ENCODE results near the gene ODR4. TPM values are rescaled to one million over a fixed set of nuclear protein-coding genes. Genes with fewer than 3 reads are reported as not detected.

Gene ODR4
- total RNA-seq, 1 experiment from 2014 or later = 7.9 TPM

DNA sequence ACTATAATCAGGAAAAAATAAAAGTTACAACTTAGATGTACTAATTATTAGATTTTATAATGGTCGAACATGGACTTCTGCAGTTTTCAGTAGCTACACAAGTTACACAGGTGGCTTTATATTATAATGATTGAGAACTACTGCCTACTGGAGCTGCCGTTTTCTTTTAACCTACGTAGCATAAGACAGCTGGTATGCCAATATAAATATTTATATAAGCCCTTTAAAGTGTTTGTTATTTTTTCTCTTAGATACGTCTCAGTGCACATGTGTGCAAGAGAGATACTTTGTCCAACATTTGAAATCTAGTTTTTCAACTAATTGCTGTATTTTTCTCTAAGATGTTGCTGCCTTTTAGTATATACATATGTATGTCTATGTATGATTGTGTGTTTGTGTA, 42.9 kb downstream of the ODR4 start:
- peaks cover 5% of the 10 kb centered on the region; the same call in 1 of the 2 replicates for H3K36me3 ChIP-seq (ENCODE audit: low read depth, low read length)
- H2AFZ ChIP-seq (ENCODE audit: low read length) = no peak overlapping the region
- H3K79me2 ChIP-seq (ENCODE audit: low read length) = no peaks in the 10 kb centered on the region
- no peak overlapping the region for H3K9ac ChIP-seq (ENCODE audit: low read length)
- POLR2A ChIA-PET (ENCODE audit: unreplicated experiment) = no interaction called here
- BruUV-seq (replicated peaks) = no TSS peak
- no peak for TF ChIP-seq EZH2phosphoT487 (IDR thresholded peaks at IDR 0.05; ENCODE audit: borderline replicate concordance, low read length)
- TF ChIP-seq EZH2 (IDR thresholded peaks at IDR 0.05; ENCODE audit: low read length, unreplicated experiment) = no peak
- TF ChIP-seq, protein P1, sequence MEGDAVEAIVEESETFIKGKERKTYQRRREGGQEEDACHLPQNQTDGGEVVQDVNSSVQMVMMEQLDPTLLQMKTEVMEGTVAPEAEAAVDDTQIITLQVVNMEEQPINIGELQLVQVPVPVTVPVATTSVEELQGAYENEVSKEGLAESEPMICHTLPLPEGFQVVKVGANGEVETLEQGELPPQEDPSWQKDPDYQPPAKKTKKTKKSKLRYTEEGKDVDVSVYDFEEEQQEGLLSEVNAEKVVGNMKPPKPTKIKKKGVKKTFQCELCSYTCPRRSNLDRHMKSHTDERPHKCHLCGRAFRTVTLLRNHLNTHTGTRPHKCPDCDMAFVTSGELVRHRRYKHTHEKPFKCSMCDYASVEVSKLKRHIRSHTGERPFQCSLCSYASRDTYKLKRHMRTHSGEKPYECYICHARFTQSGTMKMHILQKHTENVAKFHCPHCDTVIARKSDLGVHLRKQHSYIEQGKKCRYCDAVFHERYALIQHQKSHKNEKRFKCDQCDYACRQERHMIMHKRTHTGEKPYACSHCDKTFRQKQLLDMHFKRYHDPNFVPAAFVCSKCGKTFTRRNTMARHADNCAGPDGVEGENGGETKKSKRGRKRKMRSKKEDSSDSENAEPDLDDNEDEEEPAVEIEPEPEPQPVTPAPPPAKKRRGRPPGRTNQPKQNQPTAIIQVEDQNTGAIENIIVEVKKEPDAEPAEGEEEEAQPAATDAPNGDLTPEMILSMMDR (conservative IDR thresholded peaks at IDR 0.05; ENCODE audit: low read depth, low read length) = no peak
- CTCF ChIA-PET = no interaction called here
- H3K27me3 ChIP-seq (ENCODE audit: low read length) = no peaks in the 10 kb centered on the region
- H3K9me3 ChIP-seq (ENCODE audit: low read length) = no peaks in the 10 kb centered on the region
- ATAC-seq (no peak), DNase-seq (no peak)
- H3F3A ChIP-seq (ENCODE audit: low read length, unreplicated experiment) = no peaks in the 10 kb centered on the region
- no peaks in the 10 kb centered on the region for H4K20me1 ChIP-seq (ENCODE audit: low read length)
- H3K27ac ChIP-seq (ENCODE audit: low read length) = no peak overlapping the region
- no peaks in the 10 kb centered on the region for H3K4me1 ChIP-seq (ENCODE audit: insufficient read depth, low read length)
- no peak overlapping the region for H3K4me3 ChIP-seq (ENCODE audit: low read length)
- intact Hi-C loops (cut with micrococcal nuclease) = no loop called here
- no peaks in the 10 kb centered on the region for H3K9me2 ChIP-seq (replicated peaks; ENCODE audit: low read length)
- H3K4me2 ChIP-seq (ENCODE audit: low read length) = no peak overlapping the region

DNA sequence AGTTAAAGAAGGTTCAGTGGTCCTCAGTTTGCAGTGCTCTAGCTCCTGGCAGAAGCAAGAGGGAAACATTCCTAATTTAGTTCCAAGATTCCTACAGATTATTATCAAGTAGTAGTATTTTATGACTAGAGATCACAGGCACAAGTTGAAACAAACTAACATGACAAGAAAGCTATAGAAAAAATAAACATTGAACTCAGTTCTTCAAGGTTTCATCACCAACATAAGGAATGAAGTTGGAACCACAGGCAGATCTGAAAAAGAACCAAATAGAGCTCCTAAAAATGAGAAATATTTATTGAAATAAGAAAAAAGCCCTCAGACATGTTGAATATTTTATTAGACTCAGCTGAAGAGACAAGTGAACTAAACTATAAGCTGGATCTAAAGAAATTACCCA, 44.7 kb downstream of the ODR4 start:
- Histone ChIP-seq H3K27ac (ENCODE audit: low read length) (no peak overlapping the region), H3K4me2 (ENCODE audit: low read length) (no peak overlapping the region), H4K20me1 (ENCODE audit: low read length) (no peaks in the 10 kb centered on the region), H3K9me3 (ENCODE audit: low read length) (no peaks in the 10 kb centered on the region), H3K4me3 (ENCODE audit: low read length) (no peak overlapping the region), H2AFZ (ENCODE audit: low read length) (no peak overlapping the region), H3K27me3 (ENCODE audit: low read length) (no peaks in the 10 kb centered on the region), H3K36me3 (ENCODE audit: low read depth, low read length) (peaks cover 5% of the 10 kb centered on the region; the same call in 1 of the 2 replicates), H3K9ac (ENCODE audit: low read length) (no peak overlapping the region), H3K4me1 (ENCODE audit: insufficient read depth, low read length) (no peaks in the 10 kb centered on the region), H3K79me2 (ENCODE audit: low read length) (no peaks in the 10 kb centered on the region), H3F3A (ENCODE audit: low read length, unreplicated experiment) (no peaks in the 10 kb centered on the region), H3K9me2 (replicated peaks; ENCODE audit: low read length) (no peaks in the 10 kb centered on the region)
- ChIA-PET CTCF (no interaction called here), POLR2A (ENCODE audit: unreplicated experiment) (no interaction called here)
- intact Hi-C loops (cut with micrococcal nuclease) = no loop called here
- DNase-seq (no peak), ATAC-seq (no peak)
- TF ChIP-seq, protein P1 (conservative IDR thresholded peaks at IDR 0.05; ENCODE audit: low read depth, low read length) = no peak
- TF ChIP-seq EZH2phosphoT487 (IDR thresholded peaks at IDR 0.05; ENCODE audit: borderline replicate concordance, low read length) (no peak), EZH2 (IDR thresholded peaks at IDR 0.05; ENCODE audit: low read length, unreplicated experiment) (no peak)
- BruUV-seq (replicated peaks) = no TSS peak

DNA sequence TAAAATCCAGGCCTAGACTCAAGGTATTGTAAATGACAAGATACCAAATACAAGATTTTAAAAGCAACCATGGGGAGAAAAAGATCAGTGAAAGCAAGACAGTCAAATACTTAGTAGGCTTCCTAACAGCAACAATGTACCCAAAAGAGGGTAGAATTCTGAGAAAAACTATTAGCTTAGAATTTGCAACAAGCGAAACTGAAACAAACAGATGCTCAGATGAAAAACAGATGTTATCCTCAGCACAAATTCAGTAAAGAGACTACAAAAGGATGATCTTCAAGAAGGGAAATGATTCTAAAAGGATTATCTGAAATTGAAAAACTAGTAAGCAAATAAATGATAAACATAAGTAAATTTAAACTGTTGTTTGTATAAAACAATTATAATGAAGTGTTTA, 45.3 kb downstream of the ODR4 start:
- Histone ChIP-seq H3K9ac (ENCODE audit: low read length) (no peak overlapping the region), H3K27ac (ENCODE audit: low read length) (no peak overlapping the region), H3K9me3 (ENCODE audit: low read length) (no peaks in the 10 kb centered on the region), H3K9me2 (replicated peaks; ENCODE audit: low read length) (no peaks in the 10 kb centered on the region), H4K20me1 (ENCODE audit: low read length) (no peaks in the 10 kb centered on the region), H3K4me1 (ENCODE audit: insufficient read depth, low read length) (no peaks in the 10 kb centered on the region), H3F3A (ENCODE audit: low read length, unreplicated experiment) (no peaks in the 10 kb centered on the region), H3K4me3 (ENCODE audit: low read length) (no peak overlapping the region), H3K27me3 (ENCODE audit: low read length) (no peaks in the 10 kb centered on the region), H2AFZ (ENCODE audit: low read length) (no peak overlapping the region), H3K4me2 (ENCODE audit: low read length) (no peak overlapping the region), H3K79me2 (ENCODE audit: low read length) (no peaks in the 10 kb centered on the region), H3K36me3 (ENCODE audit: low read depth, low read length) (peaks cover 5% of the 10 kb centered on the region; the same call in 1 of the 2 replicates)
- BruUV-seq (replicated peaks) = no TSS peak
- ATAC-seq (no peak), DNase-seq (no peak)
- ChIA-PET CTCF (no interaction called here), POLR2A (ENCODE audit: unreplicated experiment) (no interaction called here)
- intact Hi-C loops (cut with micrococcal nuclease) = no loop called here
- TF ChIP-seq EZH2phosphoT487 (IDR thresholded peaks at IDR 0.05; ENCODE audit: borderline replicate concordance, low read length) = no peak
- TF ChIP-seq, protein P1 (conservative IDR thresholded peaks at IDR 0.05; ENCODE audit: low read depth, low read length) = no peak
- TF ChIP-seq EZH2 (IDR thresholded peaks at IDR 0.05; ENCODE audit: low read length, unreplicated experiment) = no peak

Data from PC-3 (cell line).